K562 (cell line): ENCODE measurements around the gene PUM2. TPM values are rescaled to one million over a fixed set of nuclear protein-coding genes. Genes with fewer than 3 reads are reported as not detected.
A peak's percentile ranks its signal among the peaks of the same experiment; 100 is the strongest.

ENCODE experiments used
- ATAC-seq: fragments of 200-7000 bp; cut with Tn5 transposase; 3 replicates; pipeline ENCODE4 v1.9.1; 2020; ENCODE audit warnings: moderate library complexity
- BruUV-seq: library from RNA; stranded (reverse); fragments of 400-500 nt; replicated peaks from 2 replicates; lab custom pipeline; 2021; lab: Mats Ljungman, UMichigan
- CTCF ChIA-PET: fragments of 300-600 bp; formaldehyde crosslinking; extraction: SDS; loops from one replicate; lab custom pipeline; 2021; ENCODE audit warnings: low intra/inter-chr PET ratio; lab: Yijun Ruan, JAX
- POLR2A ChIA-PET: fragments of 300-600, 350-650 bp; sonication (Branson Sonifier 250); formaldehyde crosslinking; extraction: SDS; loops from one replicate; lab custom pipeline; 2021; ENCODE audit warnings: antibody characterized with exemption, inconsistent platforms; lab: Yijun Ruan, JAX
- DNase-seq, 4 experiments: peaks; one replicate each; pipeline versions ENCODE4 v3.0.0 to v3.0.0-alpha.2; 2011 to 2018; ENCODE audit warnings: low spot score in 3 of 4, mixed read lengths in 3 of 4; ENCODE audit errors: extremely low read depth in 1 of 4
- FAIRE-seq: peaks from 2 replicates; lab custom pipeline; 2011; peaks lifted over from hg19 to GRCh38; lab: Jason Lieb, UNC
- H2AFZ ChIP-seq: 2 replicates; pipeline ENCODE4 v1.6.0; 2011; ENCODE audit warnings: low read depth, low read length, control low read depth, inconsistent platforms
- H3K27ac ChIP-seq: fragments of 200-600 bp; 3 replicates; pipeline ENCODE4 v1.8.0; 2011; ENCODE audit warnings: low read depth, mild to moderate bottlenecking, control low read depth, inconsistent platforms, low read length, moderate library complexity, mixed read lengths; ENCODE audit errors: extremely low read depth
- H3K27me3 ChIP-seq, 2 experiments: fragments of 300-600 bp in 1 of 2; 2 replicates in 1 of 2; 3 replicates in 1 of 2; pipeline versions ENCODE4 v1.6.0 to v1.8.0; 2011; ENCODE audit warnings: inconsistent platforms in 2 of 2, low read length in 2 of 2, mild to moderate bottlenecking in 1 of 2, mixed read lengths in 1 of 2, moderate library complexity in 1 of 2; ENCODE audit not compliant: control insufficient read depth in 2 of 2, insufficient read depth in 2 of 2
- H3K36me3 ChIP-seq: fragments of 300-600 bp; 3 replicates; pipeline ENCODE4 v1.8.0; 2011; ENCODE audit warnings: mild to moderate bottlenecking, low read length, inconsistent platforms; ENCODE audit not compliant: control insufficient read depth, insufficient read depth
- H3K4me1 ChIP-seq, 2 experiments: fragments of 200-600 bp in 1 of 2; replicated peaks in 1 of 2; 2 replicates in 1 of 2; 3 replicates in 1 of 2; pipeline versions ENCODE4 v1.5.1 to v1.8.0; 2011; ENCODE audit warnings: inconsistent platforms in 2 of 2, low read length in 2 of 2, mild to moderate bottlenecking in 1 of 2, mixed read lengths in 1 of 2, moderate library complexity in 1 of 2; ENCODE audit not compliant: control insufficient read depth in 2 of 2, insufficient read depth in 2 of 2
- H3K4me2 ChIP-seq: 2 replicates; pipeline ENCODE4 v1.6.1; 2011; ENCODE audit warnings: low read length, control low read depth, inconsistent platforms, mixed read lengths; ENCODE audit not compliant: insufficient read depth
- H3K4me3 ChIP-seq: fragments of 200-600 bp; sonication (generic), shearing (Covaris generic); 2 replicates; pipeline ENCODE4 v1.5.1; 2016; ENCODE audit warnings: control low read depth, inconsistent platforms
- H3K79me2 ChIP-seq: fragments of 200-600 bp; 3 replicates; pipeline ENCODE4 v1.8.0; 2011; ENCODE audit warnings: low read length, inconsistent platforms; ENCODE audit not compliant: control insufficient read depth, insufficient read depth
- H3K9ac ChIP-seq, 2 experiments: 2 replicates each; pipeline versions ENCODE4 v1.6.0 to v1.6.1; 2011; ENCODE audit warnings: low read depth in 2 of 2, low read length in 2 of 2, control low read depth in 1 of 2, inconsistent platforms in 1 of 2, mild to moderate bottlenecking in 1 of 2, mixed read lengths in 1 of 2; ENCODE audit not compliant: insufficient read depth in 1 of 2
- H3K9me1 ChIP-seq: one replicate; pipeline ENCODE4 v1.6.0; 2011; ENCODE audit warnings: inconsistent platforms, mild to moderate bottlenecking, low read length, moderate library complexity; ENCODE audit not compliant: control insufficient read depth, insufficient read depth
- H3K9me3 ChIP-seq: replicated peaks from 2 replicates; pipeline ENCODE4 v1.5.1; 2011; ENCODE audit warnings: low read depth, low read length, inconsistent platforms; ENCODE audit not compliant: control insufficient read depth, insufficient read depth
- H4K20me1 ChIP-seq: replicated peaks from 2 replicates; pipeline ENCODE4 v1.6.1; 2011; ENCODE audit warnings: low read length, inconsistent platforms, mixed read lengths; ENCODE audit not compliant: control insufficient read depth, insufficient read depth
- ATF7 ChIP-seq: fragments of 450-650 bp; IDR thresholded peaks from 2 replicates; pipeline ENCODE4 v1.7.1; 2014; ENCODE audit warnings: mild to moderate bottlenecking, moderate library complexity
- CBFA2T3 ChIP-seq: fragments of 450-650 bp; IDR thresholded peaks from 2 replicates; pipeline ENCODE4 v1.6.1; 2017
- CC2D1A ChIP-seq: fragments of 450-650 bp; IDR thresholded peaks from 2 replicates; pipeline ENCODE4 v1.6.1; 2017; ENCODE audit warnings: mild to moderate bottlenecking
- E2F3 ChIP-seq: fragments of 250-450 bp; sonication (Bioruptor Pico); IDR thresholded peaks from 2 replicates; pipeline ENCODE4 v1.4.0; 2020; ENCODE audit warnings: mild to moderate bottlenecking
- ERF ChIP-seq: fragments of 450-650 bp; formaldehyde crosslinking; IDR thresholded peaks from 2 replicates; pipeline ENCODE4 v1.4.0; 2020; ENCODE audit warnings: mild to moderate bottlenecking, mixed read lengths
- EZH2 ChIP-seq: IDR thresholded peaks from 2 replicates; pipeline ENCODE4 v1.6.1; 2012; ENCODE audit warnings: low read depth, mild to moderate bottlenecking, inconsistent platforms, low read length, borderline replicate concordance
- FOS ChIP-seq: IDR thresholded peaks from 3 replicates; pipeline ENCODE4 v1.6.1; 2011; ENCODE audit not compliant: insufficient read length; ENCODE audit errors: extremely low read depth
- HDAC2 ChIP-seq: fragments of 450-650 bp; IDR thresholded peaks from 2 replicates; pipeline ENCODE4 v1.6.1; 2016; ENCODE audit warnings: mild to moderate bottlenecking
- KLF6 ChIP-seq: fragments of 250-450 bp; sonication (Bioruptor Pico); IDR thresholded peaks from 2 replicates; pipeline ENCODE4 v1.4.0; 2020; ENCODE audit warnings: mild to moderate bottlenecking, moderate library complexity, borderline replicate concordance
- MTA1 ChIP-seq: fragments of 450-650 bp; IDR thresholded peaks from 2 replicates; pipeline ENCODE4 v1.6.1; 2017; ENCODE audit warnings: borderline replicate concordance
- RBFOX2 ChIP-seq: fragments of 200-400 bp; formaldehyde crosslinking; IDR thresholded peaks from 2 replicates; pipeline ENCODE4 v1.6.1; 2017; ENCODE audit warnings: low read depth, mild to moderate bottlenecking, low read length, moderate library complexity
- STAG1 ChIP-seq: sonication (generic); formaldehyde crosslinking; IDR thresholded peaks from 2 replicates; pipeline ENCODE4 v1.5.0; 2020; ENCODE audit warnings: missing genetic modification reagents, borderline replicate concordance
- WGBS: fragments of 100-300 bp; shearing (Covaris generic); methylation state at CpG from one replicate; pipeline ENCODE4 v1.1.6; 2016; ENCODE audit warnings: low coverage, mixed read lengths; ENCODE audit not compliant: insufficient coverage; ENCODE audit errors: missing lambda C conversion rate; 5-methylcytosine and 5-hydroxymethylcytosine counted together
- in situ Hi-C: fragments of 300-500 bp; cut with MboI; formaldehyde crosslinking; loops from 4 replicates; pipeline ENCODE4 v1.15.0; 2018; ENCODE audit warnings: inconsistent platforms, mixed read lengths
- intact Hi-C: fragments of 100-400 bp; cut with micrococcal nuclease; formaldehyde crosslinking; loops from 2 replicates; pipeline ENCODE4 v1.14.2; 2022
- polyA plus RNA-seq, 8 experiments: library from polyadenylated mRNA; depleted of rRNA in 4 of 8; stranded (reverse) in 5 of 8; unstranded in 3 of 8; fragments of >200 nt; fragmentation: Nextera tagmentation in 2 of 8; fragmentation: Illumina TruSeq in 1 of 8; extraction: Ambion mirVana in 2 of 8; extraction: Trizol in 1 of 8; gene quantifications; 2 replicates each; pipeline versions ENCODE4 v1.2.1 to v1.2.3, GENCODE V29; 2011 to 2014; ENCODE audit warnings: inconsistent platforms in 1 of 8, missing spikeins in 1 of 8
- total RNA-seq, 7 experiments: library from RNA; depleted of rRNA in 6 of 7; stranded (reverse); fragments of >200 nt in 6 of 7; fragmentation: Illumina TruSeq in 2 of 7; extraction: Trizol in 2 of 7; gene quantifications; 2 replicates each; pipeline versions ENCODE4 v1.2.1 to v1.2.3, GENCODE V29; 2011 to 2021; ENCODE audit warnings: low replicate concordance in 1 of 7
- TF ChIP-seq, protein P1 (sequence below): fragments of 250-450 bp; sonication (Bioruptor Pico); IDR thresholded peaks from 2 replicates; pipeline ENCODE4 v1.8.0; 2022; ENCODE audit warnings: inconsistent platforms, mild to moderate bottlenecking, moderate library complexity, borderline replicate concordance
- TF ChIP-seq, protein P2 (sequence below), 2 experiments: IDR thresholded peaks; 2 replicates each; pipeline ENCODE4 v1.6.1; 2012; ENCODE audit warnings: improper control_type of control experiment in 2 of 2, low read depth in 2 of 2, low read length in 2 of 2, borderline replicate concordance in 1 of 2
- TF ChIP-seq, protein P3 (sequence below), 3 experiments: IDR thresholded peaks in 2 of 3; conservative IDR thresholded peaks in 1 of 3; 2 replicates each; pipeline ENCODE4 v1.5.1; 2011 to 2012; ENCODE audit warnings: low read length in 3 of 3, mild to moderate bottlenecking in 3 of 3, control low read depth in 2 of 3, improper control_type of control experiment in 1 of 3, inconsistent platforms in 1 of 3, low read depth in 1 of 3, mixed read lengths in 1 of 3, moderate library complexity in 1 of 3; ENCODE audit not compliant: insufficient read depth in 2 of 3
- TF ChIP-seq, protein P4 (sequence below): fragments of 450-650 bp; formaldehyde crosslinking; IDR thresholded peaks from 2 replicates; pipeline ENCODE4 v1.4.0; 2020; ENCODE audit warnings: mild to moderate bottlenecking, moderate library complexity

The PUM2 gene
- total and polyA plus RNA-seq, 9 of the 15 experiments (the other 6 are each of a cell fraction or from before 2014, with no cell fraction given): 13.4 to 61.9 (median 28.3) TPM

DNA sequence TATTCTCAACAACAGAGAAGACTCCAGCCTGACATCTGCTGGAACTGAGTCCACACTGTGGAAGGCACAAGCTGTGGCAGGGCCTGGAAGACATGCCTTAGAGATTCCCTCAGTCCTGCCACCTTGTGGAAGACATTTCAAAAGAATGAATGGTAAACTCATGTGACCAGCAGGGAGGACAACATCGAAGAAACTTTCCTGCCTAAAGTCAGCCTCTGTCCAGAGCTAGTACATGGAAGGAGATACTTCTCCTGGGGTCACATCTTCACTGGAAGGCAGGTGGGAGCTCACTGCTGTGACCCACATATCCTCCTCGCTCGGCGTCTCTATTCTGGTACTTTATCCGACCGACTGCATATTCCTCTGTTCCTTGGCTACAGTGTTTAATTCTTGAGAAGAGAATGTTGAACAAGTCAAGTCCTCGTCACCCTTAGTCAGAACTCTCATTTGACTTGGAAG lies 59.5 kb downstream of the PUM2 start:
- no peaks in the 10 kb centered on the region for H4K20me1 ChIP-seq
- WGBS: 71% methylated on average over 7 of the region's 7 CpGs
- H3K79me2 ChIP-seq: peaks cover 21% of the 10 kb centered on the region; the same call in 2 of the 3 replicates
- peaks cover 80% of the 10 kb centered on the region for H3K36me3 ChIP-seq
- in situ Hi-C loops (no loop called here), intact Hi-C loops (loop anchor here (2.0 kb wide), 2 partner anchors 190 to 334 kb away; no protein-coding TSS in a partner anchor)
- no peak overlapping the region for H3K4me3 ChIP-seq
- CTCF ChIA-PET: interaction anchor here (0.6 to 1.6 kb wide), 3 partner anchors 50 to 336 kb away, joined by 3 to 5 read pairs (median 4); no protein-coding TSS in a partner anchor
- no peak overlapping the region for H3K4me2 ChIP-seq
- ATAC-seq (peak; percentile 100), DNase-seq (peak; percentile 60 to 83 (median 70)), FAIRE-seq (peak; percentile 86)
- H3K27ac ChIP-seq: peak overlapping the region; percentile 39; the same call in 2 of the 3 replicates
- peaks cover 4 to 7% of the 10 kb centered on the region in 2 experiments; a peak in 3 of 5 replicates for H3K4me1 ChIP-seq
- BruUV-seq: no TSS peak
- POLR2A ChIA-PET: interaction anchor here (0.9 to 1.1 kb wide), 3 partner anchors 13 to 44 kb away, joined by 3 to 4 read pairs (median 3); no protein-coding TSS in a partner anchor
- no peaks in the 10 kb centered on the region for H3K27me3 ChIP-seq
- H3K9me1 ChIP-seq: no peaks in the 10 kb centered on the region
- H2AFZ ChIP-seq: no peak overlapping the region
- H3K9me3 ChIP-seq: no peaks in the 10 kb centered on the region
- no peak overlapping the region for H3K9ac ChIP-seq
- TF ChIP-seq STAG1 (CRISPR knock-in tag): no peak
- TF ChIP-seq, protein P1, sequence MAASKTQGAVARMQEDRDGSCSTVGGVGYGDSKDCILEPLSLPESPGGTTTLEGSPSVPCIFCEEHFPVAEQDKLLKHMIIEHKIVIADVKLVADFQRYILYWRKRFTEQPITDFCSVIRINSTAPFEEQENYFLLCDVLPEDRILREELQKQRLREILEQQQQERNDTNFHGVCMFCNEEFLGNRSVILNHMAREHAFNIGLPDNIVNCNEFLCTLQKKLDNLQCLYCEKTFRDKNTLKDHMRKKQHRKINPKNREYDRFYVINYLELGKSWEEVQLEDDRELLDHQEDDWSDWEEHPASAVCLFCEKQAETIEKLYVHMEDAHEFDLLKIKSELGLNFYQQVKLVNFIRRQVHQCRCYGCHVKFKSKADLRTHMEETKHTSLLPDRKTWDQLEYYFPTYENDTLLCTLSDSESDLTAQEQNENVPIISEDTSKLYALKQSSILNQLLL (CRISPR knock-in tag): no peak
- TF ChIP-seq, protein P2, sequence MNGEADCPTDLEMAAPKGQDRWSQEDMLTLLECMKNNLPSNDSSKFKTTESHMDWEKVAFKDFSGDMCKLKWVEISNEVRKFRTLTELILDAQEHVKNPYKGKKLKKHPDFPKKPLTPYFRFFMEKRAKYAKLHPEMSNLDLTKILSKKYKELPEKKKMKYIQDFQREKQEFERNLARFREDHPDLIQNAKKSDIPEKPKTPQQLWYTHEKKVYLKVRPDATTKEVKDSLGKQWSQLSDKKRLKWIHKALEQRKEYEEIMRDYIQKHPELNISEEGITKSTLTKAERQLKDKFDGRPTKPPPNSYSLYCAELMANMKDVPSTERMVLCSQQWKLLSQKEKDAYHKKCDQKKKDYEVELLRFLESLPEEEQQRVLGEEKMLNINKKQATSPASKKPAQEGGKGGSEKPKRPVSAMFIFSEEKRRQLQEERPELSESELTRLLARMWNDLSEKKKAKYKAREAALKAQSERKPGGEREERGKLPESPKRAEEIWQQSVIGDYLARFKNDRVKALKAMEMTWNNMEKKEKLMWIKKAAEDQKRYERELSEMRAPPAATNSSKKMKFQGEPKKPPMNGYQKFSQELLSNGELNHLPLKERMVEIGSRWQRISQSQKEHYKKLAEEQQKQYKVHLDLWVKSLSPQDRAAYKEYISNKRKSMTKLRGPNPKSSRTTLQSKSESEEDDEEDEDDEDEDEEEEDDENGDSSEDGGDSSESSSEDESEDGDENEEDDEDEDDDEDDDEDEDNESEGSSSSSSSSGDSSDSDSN (IDR thresholded peaks at IDR 0.05; ENCODE audit: borderline replicate concordance in 1 of 2, low read depth in 2 of 2, low read length in 2 of 2): no peak
- TF ChIP-seq CBFA2T3: no peak
- TF ChIP-seq MTA1: no peak
- TF ChIP-seq FOS: no peak
- TF ChIP-seq RBFOX2: no peak
- TF ChIP-seq ERF: no peak
- TF ChIP-seq, protein P3, sequence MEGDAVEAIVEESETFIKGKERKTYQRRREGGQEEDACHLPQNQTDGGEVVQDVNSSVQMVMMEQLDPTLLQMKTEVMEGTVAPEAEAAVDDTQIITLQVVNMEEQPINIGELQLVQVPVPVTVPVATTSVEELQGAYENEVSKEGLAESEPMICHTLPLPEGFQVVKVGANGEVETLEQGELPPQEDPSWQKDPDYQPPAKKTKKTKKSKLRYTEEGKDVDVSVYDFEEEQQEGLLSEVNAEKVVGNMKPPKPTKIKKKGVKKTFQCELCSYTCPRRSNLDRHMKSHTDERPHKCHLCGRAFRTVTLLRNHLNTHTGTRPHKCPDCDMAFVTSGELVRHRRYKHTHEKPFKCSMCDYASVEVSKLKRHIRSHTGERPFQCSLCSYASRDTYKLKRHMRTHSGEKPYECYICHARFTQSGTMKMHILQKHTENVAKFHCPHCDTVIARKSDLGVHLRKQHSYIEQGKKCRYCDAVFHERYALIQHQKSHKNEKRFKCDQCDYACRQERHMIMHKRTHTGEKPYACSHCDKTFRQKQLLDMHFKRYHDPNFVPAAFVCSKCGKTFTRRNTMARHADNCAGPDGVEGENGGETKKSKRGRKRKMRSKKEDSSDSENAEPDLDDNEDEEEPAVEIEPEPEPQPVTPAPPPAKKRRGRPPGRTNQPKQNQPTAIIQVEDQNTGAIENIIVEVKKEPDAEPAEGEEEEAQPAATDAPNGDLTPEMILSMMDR (IDR thresholded peaks at IDR 0.05 in 2 of 3, conservative IDR thresholded peaks at IDR 0.05 in 1 of 3; ENCODE audit: insufficient read depth in 2 of 3, low read depth in 1 of 3, low read length in 3 of 3): peak; percentile 76 to 98 (median 90)
- no peak for TF ChIP-seq E2F3 (CRISPR knock-in tag)
- TF ChIP-seq HDAC2: no peak
- TF ChIP-seq, protein P4, sequence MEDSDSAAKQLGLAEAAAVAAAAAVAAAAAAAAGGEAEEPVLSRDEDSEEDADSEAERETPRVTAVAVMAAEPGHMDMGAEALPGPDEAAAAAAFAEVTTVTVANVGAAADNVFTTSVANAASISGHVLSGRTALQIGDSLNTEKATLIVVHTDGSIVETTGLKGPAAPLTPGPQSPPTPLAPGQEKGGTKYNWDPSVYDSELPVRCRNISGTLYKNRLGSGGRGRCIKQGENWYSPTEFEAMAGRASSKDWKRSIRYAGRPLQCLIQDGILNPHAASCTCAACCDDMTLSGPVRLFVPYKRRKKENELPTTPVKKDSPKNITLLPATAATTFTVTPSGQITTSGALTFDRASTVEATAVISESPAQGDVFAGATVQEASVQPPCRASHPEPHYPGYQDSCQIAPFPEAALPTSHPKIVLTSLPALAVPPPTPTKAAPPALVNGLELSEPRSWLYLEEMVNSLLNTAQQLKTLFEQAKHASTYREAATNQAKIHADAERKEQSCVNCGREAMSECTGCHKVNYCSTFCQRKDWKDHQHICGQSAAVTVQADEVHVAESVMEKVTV (CRISPR knock-in tag): no peak
- TF ChIP-seq KLF6: no peak
- TF ChIP-seq ATF7: no peak
- no peak for TF ChIP-seq CC2D1A
- no peak for TF ChIP-seq EZH2
